C1 segment of cervical spinal cord (tissue), 14 donors: Measurements from ENCODE around the gene SLC26A9.
"Not testable (repeated sequence)": the region's sequence is repeated elsewhere in the genome, so short reads cannot be mapped to it uniquely, and the experiment has no call there.

ENCODE experiments used
- DNase-seq, 14 donors: peaks; one replicate each; lab custom pipeline; 2025; lab: John Stamatoyannopoulos, UW

The SLC26A9 gene

GRCh38 chr1:205896351-205896750 lies 46.9 kb downstream of the SLC26A9 start:
- no peak for DNase-seq

- DNase-seq: not testable (repeated sequence)
Measured at GRCh38 chr1:205894119-205894518, 49.1 kb downstream of the SLC26A9 start.

- not testable (repeated sequence) for DNase-seq
Measured at GRCh38 chr1:205892175-205892574, 51.1 kb downstream of the SLC26A9 start.

- DNase-seq: not testable (repeated sequence)
Measured at GRCh38 chr1:205891481-205891880, 51.8 kb downstream of the SLC26A9 start.

GRCh38 chr1:205890631-205891030 lies 52.6 kb downstream of the SLC26A9 start:
- not testable (repeated sequence) for DNase-seq

GRCh38 chr1:205889706-205890105 lies 53.5 kb downstream of the SLC26A9 start:
- not testable (repeated sequence) for DNase-seq

- DNase-seq: not testable (repeated sequence)
Measured at GRCh38 chr1:205889006-205889405, 54.2 kb downstream of the SLC26A9 start.

- DNase-seq: no peak
Measured at GRCh38 chr1:205883792-205884191, 59.5 kb downstream of the SLC26A9 start.

GRCh38 chr1:205880923-205881322 lies 62.3 kb downstream of the SLC26A9 start:
- no peak for DNase-seq

GRCh38 chr1:205879974-205880373 lies 63.3 kb downstream of the SLC26A9 start:
- no peak for DNase-seq

- DNase-seq: no peak
Measured at GRCh38 chr1:205878026-205878425, 65.2 kb downstream of the SLC26A9 start.

GRCh38 chr1:205873148-205873547 lies 70.1 kb downstream of the SLC26A9 start:
- DNase-seq: not testable (repeated sequence)

GRCh38 chr1:205870236-205870635 lies 73.0 kb downstream of the SLC26A9 start:
- DNase-seq: no peak
